ENCODE results near the gene SLC15A4. TPM values are rescaled to one million over a fixed set of nuclear protein-coding genes. Genes with fewer than 3 reads are reported as not detected.

SLC15A4 gene
- total RNA-seq, 1 donor from 2014 or later = 24.6 TPM

DNA sequence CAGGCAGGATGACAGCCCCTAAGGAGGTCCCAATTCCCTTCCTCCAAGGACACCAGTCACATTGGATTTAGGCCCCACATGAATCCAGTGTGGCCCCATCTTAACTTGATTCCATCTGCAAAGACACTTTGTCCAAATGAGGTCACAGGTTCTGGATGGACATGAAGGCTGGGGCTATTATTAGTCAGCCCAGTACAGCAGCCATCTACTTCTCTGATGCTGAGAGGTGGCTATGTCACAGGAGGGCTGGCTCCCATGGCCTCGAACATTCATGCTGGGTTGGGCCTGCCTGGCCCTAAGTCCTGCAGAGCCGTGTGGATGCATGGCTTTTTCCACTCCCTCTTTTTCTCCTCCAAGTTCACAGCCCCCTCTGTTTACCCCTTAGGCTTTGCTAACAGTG, 35.9 kb downstream of the SLC15A4 start:
- TF ChIP-seq, protein P1, sequence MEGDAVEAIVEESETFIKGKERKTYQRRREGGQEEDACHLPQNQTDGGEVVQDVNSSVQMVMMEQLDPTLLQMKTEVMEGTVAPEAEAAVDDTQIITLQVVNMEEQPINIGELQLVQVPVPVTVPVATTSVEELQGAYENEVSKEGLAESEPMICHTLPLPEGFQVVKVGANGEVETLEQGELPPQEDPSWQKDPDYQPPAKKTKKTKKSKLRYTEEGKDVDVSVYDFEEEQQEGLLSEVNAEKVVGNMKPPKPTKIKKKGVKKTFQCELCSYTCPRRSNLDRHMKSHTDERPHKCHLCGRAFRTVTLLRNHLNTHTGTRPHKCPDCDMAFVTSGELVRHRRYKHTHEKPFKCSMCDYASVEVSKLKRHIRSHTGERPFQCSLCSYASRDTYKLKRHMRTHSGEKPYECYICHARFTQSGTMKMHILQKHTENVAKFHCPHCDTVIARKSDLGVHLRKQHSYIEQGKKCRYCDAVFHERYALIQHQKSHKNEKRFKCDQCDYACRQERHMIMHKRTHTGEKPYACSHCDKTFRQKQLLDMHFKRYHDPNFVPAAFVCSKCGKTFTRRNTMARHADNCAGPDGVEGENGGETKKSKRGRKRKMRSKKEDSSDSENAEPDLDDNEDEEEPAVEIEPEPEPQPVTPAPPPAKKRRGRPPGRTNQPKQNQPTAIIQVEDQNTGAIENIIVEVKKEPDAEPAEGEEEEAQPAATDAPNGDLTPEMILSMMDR (conservative IDR thresholded peaks at IDR 0.05) = no peak
- Mint-ChIP-seq H3K4me3 (no peak overlapping the region), H3K9me3 (no peaks in the 10 kb centered on the region), H3K27me3 (no peaks in the 10 kb centered on the region), H3K27ac (no peak overlapping the region), H3K4me1 (ENCODE audit: unreplicated experiment) (peaks cover 11% of the 10 kb centered on the region), H3K36me3 (peaks cover 10% of the 10 kb centered on the region)
- DNase-seq (ENCODE audit: extremely low spot score, unreplicated experiment) = no peak

DNA sequence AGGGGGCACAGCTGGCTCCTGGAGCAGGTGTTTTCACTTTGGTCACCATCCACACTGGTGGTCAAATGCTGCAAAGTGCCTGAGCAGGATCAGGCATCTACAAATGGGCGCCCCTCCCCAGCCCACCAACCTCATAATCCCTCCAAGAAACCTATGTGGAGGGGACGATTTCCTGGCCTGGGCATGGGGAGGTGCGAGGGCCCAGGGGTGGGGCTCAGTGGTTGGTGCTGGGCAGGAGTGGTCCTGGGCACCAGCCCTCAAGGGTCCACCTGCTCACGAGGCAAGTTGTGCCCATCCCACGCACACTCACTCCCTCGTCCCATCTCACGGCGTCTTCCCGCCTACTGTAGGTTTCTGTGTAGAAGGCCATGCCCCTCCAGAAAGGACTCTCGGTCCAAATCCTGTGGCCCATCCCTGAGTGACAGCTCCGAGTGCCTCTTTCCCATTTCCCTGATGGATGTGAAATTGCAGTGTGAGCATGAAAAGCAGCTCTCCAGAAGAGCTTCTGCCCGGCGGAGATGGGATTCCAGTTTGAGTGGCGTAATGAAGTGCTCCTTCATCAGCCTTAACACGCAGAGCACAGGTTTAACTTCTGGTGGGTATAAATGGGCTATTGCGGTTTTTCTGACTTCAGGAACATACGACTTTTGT, 36.9 kb downstream of the SLC15A4 start:
- no peak for DNase-seq (ENCODE audit: extremely low spot score, unreplicated experiment)
- H3K4me3 Mint-ChIP-seq = no peak overlapping the region
- H3K27ac Mint-ChIP-seq = no peak overlapping the region
- peaks cover 6% of the 10 kb centered on the region for H3K27me3 Mint-ChIP-seq
- peaks cover 4% of the 10 kb centered on the region for H3K9me3 Mint-ChIP-seq
- H3K4me1 Mint-ChIP-seq (ENCODE audit: unreplicated experiment) = peaks cover 6% of the 10 kb centered on the region
- TF ChIP-seq, protein P1 (conservative IDR thresholded peaks at IDR 0.05) = no peak
- H3K36me3 Mint-ChIP-seq = peaks cover 6% of the 10 kb centered on the region

DNA sequence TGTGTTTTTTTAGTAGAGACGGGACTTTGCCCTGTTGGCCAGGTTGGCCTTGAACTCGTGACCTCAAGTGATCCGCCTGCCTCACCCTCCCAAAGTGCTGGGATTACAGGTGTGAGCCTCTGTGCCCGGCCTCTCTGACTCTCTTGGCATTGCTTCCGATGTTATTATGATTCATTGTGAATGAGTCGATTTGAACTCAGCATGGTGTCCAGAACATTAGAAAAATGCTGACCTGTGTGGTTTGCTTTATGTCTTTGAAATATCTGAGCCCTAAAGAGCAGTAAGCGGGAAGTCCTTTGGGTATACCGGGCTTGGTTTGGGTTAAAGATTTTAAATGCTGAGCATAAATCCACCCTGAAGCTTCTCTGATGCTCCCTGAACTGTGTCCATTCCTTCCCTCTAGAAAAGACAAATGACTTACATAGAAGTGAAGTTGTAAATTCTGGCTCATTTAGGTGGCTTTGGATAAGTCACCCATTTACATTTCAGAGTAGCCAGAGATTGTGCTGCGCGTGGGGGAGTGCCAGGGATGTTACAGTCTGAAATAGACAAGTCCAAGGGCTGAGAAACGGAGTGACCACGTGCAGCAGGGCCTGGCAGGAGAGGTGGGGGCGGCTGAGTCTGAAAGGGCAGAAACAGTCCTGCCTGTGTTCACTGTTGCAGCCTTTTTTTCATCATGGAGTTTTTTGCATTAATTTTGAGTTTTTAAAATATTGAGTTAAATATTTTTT, 39.6 kb downstream of the SLC15A4 start:
- Mint-ChIP-seq H3K4me3 (no peak overlapping the region), H3K36me3 (peaks cover 3% of the 10 kb centered on the region), H3K9me3 (peaks cover 4% of the 10 kb centered on the region), H3K4me1 (ENCODE audit: unreplicated experiment) (peaks cover 6% of the 10 kb centered on the region), H3K27me3 (peaks cover 6% of the 10 kb centered on the region), H3K27ac (no peak overlapping the region)
- DNase-seq (ENCODE audit: extremely low spot score, unreplicated experiment) = no peak
- TF ChIP-seq, protein P1 (conservative IDR thresholded peaks at IDR 0.05) = no peak

DNA sequence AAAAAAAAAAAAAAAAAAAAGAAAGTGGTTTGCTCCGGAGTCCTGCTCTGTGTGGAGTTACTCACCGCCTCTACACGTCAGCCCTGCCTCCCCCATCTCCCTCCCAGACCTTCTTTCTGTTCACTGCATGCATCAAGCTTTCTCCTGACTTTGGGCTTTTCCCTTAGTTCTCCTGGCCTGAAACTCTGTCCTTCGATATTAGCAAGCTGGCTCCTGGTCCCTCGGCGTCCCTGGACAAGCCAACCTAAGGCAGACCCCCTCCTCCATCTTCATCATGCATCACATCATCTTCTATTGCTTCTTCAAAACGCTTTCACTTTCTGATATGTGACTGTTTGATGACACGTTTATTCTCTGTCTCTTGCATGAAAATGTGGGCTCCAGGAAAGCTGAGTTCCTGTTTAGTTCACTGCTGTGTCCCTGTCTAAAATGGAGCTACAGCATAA, 40.6 kb downstream of the SLC15A4 start:
- H3K36me3 Mint-ChIP-seq = peaks cover 3% of the 10 kb centered on the region
- no peak overlapping the region for H3K4me3 Mint-ChIP-seq
- H3K4me1 Mint-ChIP-seq (ENCODE audit: unreplicated experiment) = peaks cover 6% of the 10 kb centered on the region
- H3K27ac Mint-ChIP-seq = no peak overlapping the region
- TF ChIP-seq, protein P1 (conservative IDR thresholded peaks at IDR 0.05) = no peak
- peaks cover 4% of the 10 kb centered on the region for H3K9me3 Mint-ChIP-seq
- DNase-seq (ENCODE audit: extremely low spot score, unreplicated experiment) = no peak
- peaks cover 6% of the 10 kb centered on the region for H3K27me3 Mint-ChIP-seq

DNA sequence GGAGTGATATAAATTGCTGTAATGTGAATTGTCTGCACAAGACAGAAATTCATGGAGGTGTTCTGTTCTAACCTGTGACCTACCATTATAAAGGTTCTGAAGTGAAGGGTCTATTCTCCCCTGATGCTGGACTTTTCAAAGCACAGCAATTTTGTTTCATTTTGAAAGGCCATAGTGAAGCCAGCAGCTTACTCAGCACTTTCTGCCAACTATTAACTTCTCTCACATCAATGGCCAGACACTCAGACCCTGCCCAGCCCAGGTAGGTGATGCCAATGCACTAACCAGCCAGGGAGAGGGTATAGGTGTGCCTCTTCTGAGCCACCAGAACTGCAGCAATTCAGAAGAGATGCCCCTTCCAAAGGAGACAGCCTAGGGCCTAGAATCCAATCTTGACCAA, 43.9 kb downstream of the SLC15A4 start:
- Mint-ChIP-seq H3K4me3 (no peak overlapping the region), H3K27me3 (peaks cover 6% of the 10 kb centered on the region), H3K4me1 (ENCODE audit: unreplicated experiment) (peaks cover 6% of the 10 kb centered on the region), H3K36me3 (peaks cover 3% of the 10 kb centered on the region), H3K27ac (no peak overlapping the region), H3K9me3 (peaks cover 4% of the 10 kb centered on the region)
- DNase-seq (ENCODE audit: extremely low spot score, unreplicated experiment) = no peak
- TF ChIP-seq, protein P1 (conservative IDR thresholded peaks at IDR 0.05) = no peak
